Activated CD8-positive, alpha-beta T cell treated with anti-CD3 and anti-CD28 coated beads, Interleukin-2, amount 10 ng/mL, durations not matched to agents 7 days and 5 days (primary cell): ENCODE data around the gene CARD11. TPM values are rescaled to one million over a fixed set of nuclear protein-coding genes. Genes with fewer than 3 reads are reported as not detected.

Source experiments
- ATAC-seq: fragments of 150-1000 bp; cut with Tn5 transposase; one replicate; pipeline ENCODE4 v1.10.0; 2021; ENCODE audit warnings: moderate library complexity
- CTCF ChIA-PET: fragments of 350-600 bp; sonication (Branson Sonifier 250); formaldehyde crosslinking; loops from one replicate; lab custom pipeline; 2021; ENCODE audit warnings: antibody characterized with exemption; lab: Charles Lee
- POLR2A ChIA-PET: fragments of 350-600 bp; sonication (Branson Sonifier 250); formaldehyde crosslinking; loops from one replicate; lab custom pipeline; 2021; ENCODE audit warnings: antibody characterized with exemption; lab: Charles Lee
- DNase-seq: peaks from one replicate; pipeline ENCODE4 v3.0.0-alpha.2; 2020
- H3K27ac Mint-ChIP-seq: one replicate; pipeline ENCODE4 v1.8.0; 2021; ENCODE audit warnings: mild to moderate bottlenecking, mixed read lengths
- H3K27me3 Mint-ChIP-seq: one replicate; pipeline ENCODE4 v1.8.0; 2021; ENCODE audit warnings: low read depth, mixed read lengths
- H3K36me3 Mint-ChIP-seq: one replicate; pipeline ENCODE4 v1.8.0; 2021; ENCODE audit warnings: low read depth, mixed read lengths
- H3K4me1 Mint-ChIP-seq: one replicate; pipeline ENCODE4 v1.8.0; 2021; ENCODE audit warnings: low read depth, mixed read lengths
- H3K4me3 Mint-ChIP-seq: one replicate; pipeline ENCODE4 v1.8.0; 2021; ENCODE audit warnings: mild to moderate bottlenecking, mixed read lengths
- H3K9me3 Mint-ChIP-seq: one replicate; pipeline ENCODE4 v1.8.0; 2022; ENCODE audit warnings: mixed read lengths; ENCODE audit not compliant: insufficient read depth
- total RNA-seq, 2 experiments: library from RNA; stranded (reverse); gene quantifications; one replicate each; pipeline ENCODE4 v1.2.3, GENCODE V29; 2021

The CARD11 gene
- total RNA-seq, 2 experiments from 2014 or later, result 178 TPM

- Mint-ChIP-seq H3K36me3 (peaks cover 62% of the 10 kb centered on the region), H3K9me3 (no peaks in the 10 kb centered on the region), H3K27ac (no peak overlapping the region), H3K27me3 (no peaks in the 10 kb centered on the region), H3K4me1 (no peaks in the 10 kb centered on the region), H3K4me3 (no peak overlapping the region)
- ATAC-seq (no peak), DNase-seq (no peak)
- ChIA-PET CTCF (no interaction called here), POLR2A (no interaction called here)
Measured at GRCh38 chr7:2915023-2915422, 128.6 kb downstream of the CARD11 start.

DNA sequence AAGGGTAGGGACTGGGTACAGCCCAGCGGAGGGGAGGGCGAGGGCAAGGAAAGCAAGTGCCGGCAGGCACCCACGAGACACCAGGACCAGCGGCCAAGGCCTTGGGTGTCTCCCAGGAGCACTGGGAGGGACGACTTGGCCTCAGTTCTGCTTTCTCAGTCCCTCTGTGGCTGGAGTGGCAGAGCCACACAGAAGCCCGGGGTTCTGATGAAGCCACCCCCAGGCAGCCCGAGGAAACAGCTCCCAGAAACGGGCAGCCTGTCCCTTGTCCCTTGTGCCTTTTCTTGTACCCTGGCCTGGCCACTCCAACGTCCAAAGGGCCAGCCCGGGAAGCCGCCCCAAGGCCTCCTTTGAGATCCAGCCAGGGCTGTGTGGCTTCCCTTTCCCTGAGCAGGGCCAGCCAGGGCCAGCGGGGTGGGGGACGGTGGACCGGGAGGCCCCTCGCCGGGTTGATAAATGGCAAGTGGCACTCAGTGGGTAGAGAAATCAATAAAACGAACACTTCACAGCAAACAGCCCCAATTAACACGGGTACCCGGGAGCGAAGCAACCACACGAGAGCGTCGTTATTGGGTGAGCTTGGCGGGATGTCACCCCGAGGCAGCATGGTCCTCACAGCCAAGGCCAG lies 129.8 kb downstream of the CARD11 start:
- CTCF ChIA-PET, result no interaction called here
- Mint-ChIP-seq H3K27me3 (no peaks in the 10 kb centered on the region), H3K9me3 (no peaks in the 10 kb centered on the region), H3K4me1 (no peaks in the 10 kb centered on the region), H3K4me3 (no peak overlapping the region), H3K27ac (no peak overlapping the region), H3K36me3 (peaks cover 60% of the 10 kb centered on the region)
- ATAC-seq (no peak), DNase-seq (no peak)
- POLR2A ChIA-PET, result interaction anchor here (0.8 kb wide), 1 partner anchor 19 kb away, joined by 3 read pairs; no protein-coding TSS in a partner anchor

DNA sequence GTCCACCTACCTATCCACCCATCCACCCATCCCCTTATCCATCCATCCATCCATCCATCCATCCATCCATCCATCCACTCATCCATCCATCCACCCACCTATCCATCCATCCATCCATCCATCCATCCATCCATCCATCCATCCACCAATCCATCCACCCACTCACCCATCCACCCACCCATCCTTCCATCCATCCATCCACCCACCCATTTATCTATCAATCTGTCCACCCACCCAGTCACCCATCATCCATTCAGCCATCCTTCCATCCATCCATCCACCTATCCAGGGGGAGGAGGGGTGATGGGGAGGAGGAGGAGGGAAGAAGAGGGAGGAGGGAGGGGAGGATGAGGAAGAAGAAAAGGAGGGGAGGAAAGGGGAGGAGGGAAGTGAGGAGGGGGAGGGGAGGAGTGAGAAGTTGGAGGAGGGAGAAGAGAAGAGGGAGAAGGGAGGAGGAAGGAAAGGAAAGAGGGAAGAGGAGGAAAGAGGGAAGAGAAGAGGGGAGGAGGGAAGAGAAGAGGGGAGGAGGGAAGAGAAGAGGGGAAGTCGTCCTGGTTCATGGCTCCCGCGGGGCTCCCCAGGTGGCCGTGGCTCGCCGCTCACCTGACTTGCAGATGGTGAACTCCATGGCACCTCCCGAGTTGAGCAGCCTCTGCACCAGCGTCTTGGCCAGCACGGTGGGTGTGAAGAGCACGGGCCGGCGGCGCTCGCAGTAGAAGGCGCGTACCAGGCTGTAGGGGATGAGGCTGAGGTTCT lies 130.8 kb downstream of the CARD11 start:
- Mint-ChIP-seq H3K9me3 (no peaks in the 10 kb centered on the region), H3K36me3 (peaks cover 60% of the 10 kb centered on the region), H3K27ac (no peak overlapping the region), H3K4me1 (no peaks in the 10 kb centered on the region), H3K4me3 (no peak overlapping the region), H3K27me3 (no peaks in the 10 kb centered on the region)
- no peak for ATAC-seq
- ChIA-PET POLR2A (no interaction called here), CTCF (no interaction called here)
- no peak for DNase-seq

GRCh38 chr7:2911466-2911865 lies 132.2 kb downstream of the CARD11 start:
- POLR2A ChIA-PET, result interaction anchor here (0.6 kb wide), 1 partner anchor 1057 kb away, joined by 3 read pairs; no protein-coding TSS in a partner anchor
- CTCF ChIA-PET, result interaction anchor here (0.8 kb wide), 1 partner anchor 47 kb away, joined by 3 read pairs; no protein-coding TSS in a partner anchor
- peaks cover 61% of the 10 kb centered on the region for H3K36me3 Mint-ChIP-seq

DNA sequence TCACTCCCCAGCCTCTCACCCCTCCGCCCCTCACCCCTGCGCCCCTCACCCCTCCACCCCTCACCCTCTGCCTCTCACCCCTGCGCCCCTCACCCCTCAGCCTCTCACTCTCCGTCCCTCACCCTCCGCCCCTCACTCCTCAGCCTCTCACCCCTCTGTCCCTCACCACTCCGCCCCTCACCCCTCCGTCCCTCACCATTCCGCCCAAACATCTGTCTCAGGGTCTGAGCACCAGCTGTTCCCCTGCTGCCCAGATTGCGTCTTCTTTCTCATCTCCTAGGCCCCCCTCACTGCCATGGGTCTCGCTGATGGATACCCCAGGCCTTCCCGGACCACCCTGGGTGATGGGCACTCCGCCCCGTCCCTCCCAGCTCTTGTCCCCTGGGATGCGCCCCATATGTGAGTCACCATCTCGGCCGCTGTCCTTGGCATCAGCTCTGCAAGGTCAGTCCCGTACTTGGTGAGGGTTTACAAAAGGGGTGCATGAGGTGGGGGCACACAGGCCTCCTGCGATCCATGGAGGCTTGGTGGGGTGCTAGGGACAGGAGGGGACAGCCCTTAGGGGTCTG lies 134.1 kb downstream of the CARD11 start:
- Mint-ChIP-seq H3K9me3 (no peaks in the 10 kb centered on the region), H3K4me3 (no peak overlapping the region), H3K4me1 (peaks cover 2% of the 10 kb centered on the region), H3K27me3 (no peaks in the 10 kb centered on the region), H3K36me3 (peaks cover 64% of the 10 kb centered on the region), H3K27ac (no peak overlapping the region)
- DNase-seq, result no peak
- ATAC-seq, result no peak
- ChIA-PET CTCF (no interaction called here), POLR2A (no interaction called here)

More at GRCh38 chr7:2911466-2911865, 132.2 kb downstream of the CARD11 start:
- H3K27ac Mint-ChIP-seq, result peak overlapping the region; percentile 18
- ATAC-seq (no peak), DNase-seq (no peak)
- no peaks in the 10 kb centered on the region for H3K9me3 Mint-ChIP-seq
- no peaks in the 10 kb centered on the region for H3K27me3 Mint-ChIP-seq
- no peak overlapping the region for H3K4me3 Mint-ChIP-seq
- no peaks in the 10 kb centered on the region for H3K4me1 Mint-ChIP-seq

GRCh38 chr7:2909043-2909442 lies 134.6 kb downstream of the CARD11 start:
- Mint-ChIP-seq H3K4me3 (no peak overlapping the region), H3K36me3 (peaks cover 69% of the 10 kb centered on the region), H3K4me1 (peaks cover 7% of the 10 kb centered on the region), H3K27ac (no peak overlapping the region), H3K27me3 (no peaks in the 10 kb centered on the region), H3K9me3 (no peaks in the 10 kb centered on the region)
- ATAC-seq (no peak), DNase-seq (no peak)
- ChIA-PET POLR2A (no interaction called here), CTCF (no interaction called here)

- Mint-ChIP-seq H3K4me1 (peaks cover 15% of the 10 kb centered on the region), H3K4me3 (no peak overlapping the region), H3K27ac (no peak overlapping the region), H3K27me3 (no peaks in the 10 kb centered on the region), H3K36me3 (peaks cover 74% of the 10 kb centered on the region), H3K9me3 (no peaks in the 10 kb centered on the region)
- DNase-seq (no peak), ATAC-seq (no peak)
- CTCF ChIA-PET, result no interaction called here
- POLR2A ChIA-PET, result no interaction called here
Measured at GRCh38 chr7:2908103-2908683, 135.5 kb downstream of the CARD11 start.

- H3K9me3 Mint-ChIP-seq, result no peaks in the 10 kb centered on the region
- POLR2A ChIA-PET, result no interaction called here
- CTCF ChIA-PET, result no interaction called here
- H3K36me3 Mint-ChIP-seq, result peaks cover 78% of the 10 kb centered on the region
- peaks cover 31% of the 10 kb centered on the region for H3K4me1 Mint-ChIP-seq
- H3K27me3 Mint-ChIP-seq, result no peaks in the 10 kb centered on the region
- DNase-seq, result no peak
- no peak for ATAC-seq
- no peak overlapping the region for H3K4me3 Mint-ChIP-seq
- H3K27ac Mint-ChIP-seq, result peak overlapping the region; percentile 34
Measured at GRCh38 chr7:2906197-2906931, 137.3 kb downstream of the CARD11 start.

DNA sequence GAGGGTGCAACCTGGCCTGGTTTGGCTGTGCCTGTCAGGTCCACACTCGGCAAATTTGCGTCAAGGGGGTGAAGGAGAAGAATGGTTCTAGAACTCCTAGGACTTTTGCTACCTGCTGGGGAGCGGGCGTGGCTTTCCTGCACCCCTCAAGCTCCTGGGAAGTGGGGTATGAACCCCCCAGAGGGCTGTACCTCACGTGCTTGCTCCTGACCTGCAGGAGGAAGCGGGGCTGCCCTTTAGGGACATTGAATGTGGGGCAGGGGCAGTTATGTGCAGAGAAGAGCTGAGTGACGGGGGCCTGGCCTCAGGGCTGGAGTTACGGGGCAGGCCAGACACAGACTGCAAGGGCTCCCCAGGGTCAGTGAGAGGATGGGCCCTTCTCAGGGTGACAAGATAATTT lies 138.2 kb downstream of the CARD11 start:
- no peaks in the 10 kb centered on the region for H3K27me3 Mint-ChIP-seq
- H3K36me3 Mint-ChIP-seq, result peaks cover 72% of the 10 kb centered on the region
- CTCF ChIA-PET, result no interaction called here
- POLR2A ChIA-PET, result interaction anchor here (2.3 kb wide), 1 partner anchor 11 kb away, joined by 10 read pairs; no protein-coding TSS in a partner anchor
- ATAC-seq, result no peak
- DNase-seq, result no peak
- peaks cover 34% of the 10 kb centered on the region for H3K4me1 Mint-ChIP-seq
- no peaks in the 10 kb centered on the region for H3K9me3 Mint-ChIP-seq
- H3K4me3 Mint-ChIP-seq, result no peak overlapping the region
- no peak overlapping the region for H3K27ac Mint-ChIP-seq

DNA sequence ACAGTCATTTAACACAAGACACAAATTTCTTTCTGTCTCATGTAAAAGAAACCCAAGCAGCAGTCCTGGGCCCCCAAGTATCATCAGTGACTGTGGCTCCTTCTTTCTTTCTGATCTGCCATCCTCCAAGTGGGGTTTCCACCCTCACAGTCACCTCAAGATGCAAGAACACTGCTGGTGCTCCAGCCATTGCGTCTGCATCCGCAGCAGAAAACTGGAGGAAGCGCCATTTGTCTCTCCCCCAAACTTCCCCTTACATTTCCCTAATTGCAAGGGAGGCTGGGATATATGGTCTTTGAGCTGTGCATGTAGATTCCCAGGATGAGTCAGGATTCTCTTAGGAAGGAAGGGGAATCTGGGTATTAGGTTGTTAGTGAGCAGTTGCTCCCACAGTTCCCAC lies 138.6 kb downstream of the CARD11 start:
- Mint-ChIP-seq H3K9me3 (no peaks in the 10 kb centered on the region), H3K36me3 (peaks cover 68% of the 10 kb centered on the region), H3K27me3 (no peaks in the 10 kb centered on the region), H3K4me1 (peaks cover 34% of the 10 kb centered on the region), H3K27ac (peak overlapping the region; percentile 45), H3K4me3 (no peak overlapping the region)
- CTCF ChIA-PET, result no interaction called here
- ATAC-seq (no peak), DNase-seq (no peak)
- POLR2A ChIA-PET, result interaction anchor here (2.3 kb wide), 1 partner anchor 11 kb away, joined by 10 read pairs; no protein-coding TSS in a partner anchor

GRCh38 chr7:2904202-2904601 lies 139.5 kb downstream of the CARD11 start:
- H3K9me3 Mint-ChIP-seq, result no peaks in the 10 kb centered on the region
- ATAC-seq (no peak), DNase-seq (no peak)
- peaks cover 34% of the 10 kb centered on the region for H3K4me1 Mint-ChIP-seq
- peaks cover 63% of the 10 kb centered on the region for H3K36me3 Mint-ChIP-seq
- peak overlapping the region; percentile 85 for H3K27ac Mint-ChIP-seq
- H3K4me3 Mint-ChIP-seq, result no peak overlapping the region
- no peaks in the 10 kb centered on the region for H3K27me3 Mint-ChIP-seq
- CTCF ChIA-PET, result interaction anchor here (1.1 to 1.4 kb wide), 3 partner anchors 32 to 250 kb away, joined by 3 to 4 read pairs (median 4); no protein-coding TSS in a partner anchor
- POLR2A ChIA-PET, result interaction anchor here (0.7 to 2.3 kb wide), 3 partner anchors 10 to 209 kb away, joined by 3 to 10 read pairs (median 4); no protein-coding TSS in a partner anchor
